Fibroblast of mammary gland (primary cell): ENCODE results near the gene NRXN3.

Experiments
- DNase-seq: peaks from one replicate; pipeline ENCODE4 v3.0.0-alpha.2; 2010; ENCODE audit warnings: low read depth
- H3K4me3 ChIP-seq: 2 replicates; pipeline ENCODE4 v1.5.1; 2011; ENCODE audit warnings: low read depth, mild to moderate bottlenecking, low read length, moderate library complexity; ENCODE audit not compliant: control insufficient read depth
- CTCF ChIP-seq: conservative IDR thresholded peaks from 2 replicates; pipeline ENCODE4 v1.5.1; 2011; ENCODE audit warnings: low read depth, low read length, inconsistent platforms; ENCODE audit not compliant: control insufficient read depth, insufficient read depth

The NRXN3 gene

GRCh38 chr14:78746086-78746595, 576.0 kb downstream of the NRXN3 start:
- no peak overlapping the region for H3K4me3 ChIP-seq
- no peak for TF ChIP-seq CTCF
- DNase-seq = no peak

DNA sequence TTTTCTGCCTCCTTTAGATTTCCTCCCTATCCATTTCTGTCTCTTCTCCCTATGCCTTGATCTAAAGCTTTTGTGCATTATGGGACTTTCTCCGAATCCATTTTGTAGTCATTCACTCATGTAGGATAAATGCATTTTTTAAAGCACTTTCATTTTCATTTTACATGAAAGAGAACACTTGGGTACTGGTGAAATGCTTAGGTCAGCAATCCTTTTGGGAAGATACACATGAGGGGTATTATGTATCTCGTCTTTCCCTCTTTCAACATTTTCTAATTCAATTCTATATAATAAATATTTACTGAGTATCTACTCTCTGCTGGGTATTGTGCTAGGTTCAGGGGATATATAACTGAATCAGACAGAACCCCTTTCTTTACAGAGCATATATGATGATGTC, 577.6 kb downstream of the NRXN3 start:
- no peak for DNase-seq
- TF ChIP-seq CTCF = no peak
- H3K4me3 ChIP-seq = no peak overlapping the region

GRCh38 chr14:78752518-78753188, 582.5 kb downstream of the NRXN3 start:
- no peak overlapping the region for H3K4me3 ChIP-seq
- peak; percentile 17 for DNase-seq
- no peak for TF ChIP-seq CTCF

GRCh38 chr14:78754059-78754458, 583.9 kb downstream of the NRXN3 start:
- H3K4me3 ChIP-seq = no peak overlapping the region
- TF ChIP-seq CTCF = no peak
- no peak for DNase-seq

- H3K4me3 ChIP-seq = no peak overlapping the region
- TF ChIP-seq CTCF = peak; percentile 73
- DNase-seq = peak; percentile 54
Measured at GRCh38 chr14:78758333-78758732, 588.2 kb downstream of the NRXN3 start.

GRCh38 chr14:78762331-78762730, 592.2 kb downstream of the NRXN3 start:
- DNase-seq = no peak
- TF ChIP-seq CTCF = no peak
- no peak overlapping the region for H3K4me3 ChIP-seq

GRCh38 chr14:78763746-78764145, 593.6 kb downstream of the NRXN3 start:
- H3K4me3 ChIP-seq = no peak overlapping the region
- DNase-seq = no peak
- no peak for TF ChIP-seq CTCF
